ENCODE data around the gene OPHN1.

DNA sequence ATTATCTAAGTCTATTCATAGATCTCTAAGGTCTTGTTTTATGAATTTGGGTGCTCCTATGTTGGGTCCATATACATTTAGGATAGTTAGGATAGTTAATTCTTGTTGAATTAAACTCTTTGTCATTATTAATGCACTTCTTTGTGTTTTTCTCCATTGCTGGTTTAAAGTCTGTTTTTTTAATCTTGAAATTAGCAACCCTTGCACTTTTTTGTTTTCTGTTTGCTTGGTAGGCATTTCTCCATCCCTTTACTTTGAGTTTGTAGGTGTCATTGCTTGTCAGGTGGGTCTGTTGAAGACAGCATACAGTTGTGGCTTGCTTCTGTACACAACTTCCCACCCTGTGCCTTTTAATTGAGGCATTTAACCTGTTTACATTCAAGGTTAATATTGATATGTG lies 434.8 kb downstream of the OPHN1 start:
- TF ChIP-seq, protein P1, sequence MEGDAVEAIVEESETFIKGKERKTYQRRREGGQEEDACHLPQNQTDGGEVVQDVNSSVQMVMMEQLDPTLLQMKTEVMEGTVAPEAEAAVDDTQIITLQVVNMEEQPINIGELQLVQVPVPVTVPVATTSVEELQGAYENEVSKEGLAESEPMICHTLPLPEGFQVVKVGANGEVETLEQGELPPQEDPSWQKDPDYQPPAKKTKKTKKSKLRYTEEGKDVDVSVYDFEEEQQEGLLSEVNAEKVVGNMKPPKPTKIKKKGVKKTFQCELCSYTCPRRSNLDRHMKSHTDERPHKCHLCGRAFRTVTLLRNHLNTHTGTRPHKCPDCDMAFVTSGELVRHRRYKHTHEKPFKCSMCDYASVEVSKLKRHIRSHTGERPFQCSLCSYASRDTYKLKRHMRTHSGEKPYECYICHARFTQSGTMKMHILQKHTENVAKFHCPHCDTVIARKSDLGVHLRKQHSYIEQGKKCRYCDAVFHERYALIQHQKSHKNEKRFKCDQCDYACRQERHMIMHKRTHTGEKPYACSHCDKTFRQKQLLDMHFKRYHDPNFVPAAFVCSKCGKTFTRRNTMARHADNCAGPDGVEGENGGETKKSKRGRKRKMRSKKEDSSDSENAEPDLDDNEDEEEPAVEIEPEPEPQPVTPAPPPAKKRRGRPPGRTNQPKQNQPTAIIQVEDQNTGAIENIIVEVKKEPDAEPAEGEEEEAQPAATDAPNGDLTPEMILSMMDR (conservative IDR thresholded peaks at IDR 0.05): no peak
- TF ChIP-seq ZFX (IDR thresholded peaks at IDR 0.05): no peak

Data from C4-2B (cell line).